Endodermal cell (in vitro differentiated cells): ENCODE data around the gene LYPD5. TPM values are rescaled to one million over a fixed set of nuclear protein-coding genes. Genes with fewer than 3 reads are reported as not detected.

Source experiments
- DNase-seq: peaks from one replicate; pipeline ENCODE4 v3.0.0-alpha.2; 2017
- H3K27ac ChIP-seq: 2 replicates; pipeline ENCODE4 v1.5.1; 2013; ENCODE audit warnings: mild to moderate bottlenecking, low read depth, low read length, moderate library complexity
- H3K27me3 ChIP-seq: 2 replicates; pipeline ENCODE4 v1.6.1; 2013; ENCODE audit warnings: mild to moderate bottlenecking, low read length, moderate library complexity; ENCODE audit not compliant: insufficient read depth, control insufficient read depth, poor library complexity, severe bottlenecking
- H3K36me3 ChIP-seq: 2 replicates; pipeline ENCODE4 v1.7.0; 2013; ENCODE audit warnings: mild to moderate bottlenecking, low read length, moderate library complexity; ENCODE audit not compliant: control insufficient read depth, insufficient read depth
- H3K4me1 ChIP-seq: one replicate; pipeline ENCODE4 v1.7.0; 2013; ENCODE audit warnings: low read length; ENCODE audit not compliant: control insufficient read depth, insufficient read depth
- H3K4me3 ChIP-seq: 2 replicates; pipeline ENCODE4 v1.5.1; 2013; ENCODE audit warnings: mild to moderate bottlenecking, low read length, moderate library complexity
- H3K9ac ChIP-seq: 2 replicates; pipeline ENCODE4 v1.6.1; 2013; ENCODE audit warnings: mild to moderate bottlenecking, low read length, moderate library complexity; ENCODE audit not compliant: poor library complexity, severe bottlenecking; ENCODE audit errors: extremely low read depth
- H3K9me3 ChIP-seq: 2 replicates; pipeline ENCODE4 v1.6.1; 2013; ENCODE audit warnings: mild to moderate bottlenecking, low read length, moderate library complexity; ENCODE audit not compliant: control insufficient read depth
- H3K27ac Mint-ChIP-seq: 2 replicates; pipeline ENCODE4 v1.8.0; 2020; ENCODE audit warnings: mixed read lengths
- H3K27me3 Mint-ChIP-seq: 2 replicates; pipeline ENCODE4 v1.8.0; 2021; ENCODE audit warnings: mild to moderate bottlenecking, mixed read lengths; ENCODE audit not compliant: insufficient read depth
- H3K36me3 Mint-ChIP-seq: 2 replicates; pipeline ENCODE4 v1.8.0; 2020; ENCODE audit warnings: low read depth, mixed read lengths
- H3K4me1 Mint-ChIP-seq: 2 replicates; pipeline ENCODE4 v1.8.0; 2020; ENCODE audit warnings: mixed read lengths
- H3K4me3 Mint-ChIP-seq: 2 replicates; pipeline ENCODE4 v1.8.0; 2020; ENCODE audit warnings: mild to moderate bottlenecking, moderate library complexity, mixed read lengths
- H3K9me3 Mint-ChIP-seq: 2 replicates; pipeline ENCODE4 v1.8.0; 2020; ENCODE audit warnings: mild to moderate bottlenecking, mixed read lengths
- WGBS, 2 experiments: methylation state at CpG; one replicate each; pipeline versions ENCODE4 v1.1.5 to v1.1.7; 2013; ENCODE audit warnings: missing lambda C conversion rate in 2 of 2, mixed read lengths in 1 of 2; ENCODE audit not compliant: insufficient coverage in 1 of 2, insufficient read length in 1 of 2; 5-methylcytosine and 5-hydroxymethylcytosine counted together
- total RNA-seq, 2 donors: library from RNA; stranded (reverse); fragmentation: NEBNext Ultra II Directional in 1 of 2; extraction: Animal tissue kit (Norgen Biotek cat#: 25700) in 1 of 2; gene quantifications; 2 replicates in 1 of 2; 3 replicates in 1 of 2; pipeline ENCODE4 v1.2.1, GENCODE V29; 2021
- TF ChIP-seq, protein P1 (sequence below): fragments of 200-600 bp; sonication (generic); conservative IDR thresholded peaks from 2 replicates; pipeline ENCODE4 v1.5.0; 2021; ENCODE audit warnings: antibody characterized with exemption, mild to moderate bottlenecking

Gene LYPD5
- total RNA-seq, 2 donors from 2014 or later, result 0.11 TPM; not detected in 1

DNA sequence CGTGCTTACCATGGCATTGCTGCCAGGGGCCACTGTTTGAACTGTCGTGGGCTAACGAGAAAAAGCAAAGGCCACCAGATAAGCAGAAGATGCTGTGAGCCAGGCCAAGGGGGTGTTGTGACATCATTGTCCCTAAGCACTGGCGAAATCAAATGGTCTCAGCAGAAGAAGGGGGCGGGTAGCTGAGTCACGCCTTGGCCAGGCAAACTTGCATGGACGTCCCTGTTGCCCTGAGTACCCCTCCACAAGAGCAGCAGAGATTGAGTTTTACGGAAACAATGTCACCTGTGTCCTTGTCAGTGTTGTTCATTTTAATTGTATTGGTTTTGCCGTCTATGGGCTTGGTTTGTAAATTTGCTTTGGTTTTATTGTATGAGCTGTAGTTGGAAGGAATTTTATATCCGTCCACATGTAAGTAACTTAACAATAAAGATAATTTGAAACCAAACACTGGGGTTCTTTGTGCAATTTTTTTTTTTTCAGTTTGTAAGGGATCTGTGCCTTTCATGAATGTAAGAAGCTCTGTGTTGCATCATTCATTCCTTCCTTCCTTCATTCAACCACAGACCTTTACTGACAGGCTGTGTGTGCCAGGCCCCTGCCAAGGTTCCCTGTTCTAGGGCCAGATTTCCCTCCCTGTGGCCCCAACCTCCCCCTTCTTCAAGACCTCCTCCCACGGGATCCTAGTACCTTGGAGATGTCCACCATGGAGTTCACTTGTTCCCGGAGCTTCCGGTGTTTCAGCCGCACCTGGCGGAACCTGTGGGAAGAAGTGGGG is 33.8 kb downstream of the LYPD5 start:
- Histone ChIP-seq H3K36me3 (no peaks in the 10 kb centered on the region), H3K9me3 (no peaks in the 10 kb centered on the region), H3K9ac (no peak overlapping the region), H3K27ac (no peak overlapping the region), H3K27me3 (peaks cover 25% of the 10 kb centered on the region), H3K4me3 (no peak overlapping the region), H3K4me1 (peaks cover 3% of the 10 kb centered on the region)
- no peaks in the 10 kb centered on the region for H3K9me3 Mint-ChIP-seq
- no peak overlapping the region for H3K27ac Mint-ChIP-seq
- TF ChIP-seq, protein P1, sequence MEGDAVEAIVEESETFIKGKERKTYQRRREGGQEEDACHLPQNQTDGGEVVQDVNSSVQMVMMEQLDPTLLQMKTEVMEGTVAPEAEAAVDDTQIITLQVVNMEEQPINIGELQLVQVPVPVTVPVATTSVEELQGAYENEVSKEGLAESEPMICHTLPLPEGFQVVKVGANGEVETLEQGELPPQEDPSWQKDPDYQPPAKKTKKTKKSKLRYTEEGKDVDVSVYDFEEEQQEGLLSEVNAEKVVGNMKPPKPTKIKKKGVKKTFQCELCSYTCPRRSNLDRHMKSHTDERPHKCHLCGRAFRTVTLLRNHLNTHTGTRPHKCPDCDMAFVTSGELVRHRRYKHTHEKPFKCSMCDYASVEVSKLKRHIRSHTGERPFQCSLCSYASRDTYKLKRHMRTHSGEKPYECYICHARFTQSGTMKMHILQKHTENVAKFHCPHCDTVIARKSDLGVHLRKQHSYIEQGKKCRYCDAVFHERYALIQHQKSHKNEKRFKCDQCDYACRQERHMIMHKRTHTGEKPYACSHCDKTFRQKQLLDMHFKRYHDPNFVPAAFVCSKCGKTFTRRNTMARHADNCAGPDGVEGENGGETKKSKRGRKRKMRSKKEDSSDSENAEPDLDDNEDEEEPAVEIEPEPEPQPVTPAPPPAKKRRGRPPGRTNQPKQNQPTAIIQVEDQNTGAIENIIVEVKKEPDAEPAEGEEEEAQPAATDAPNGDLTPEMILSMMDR, result no peak
- no peaks in the 10 kb centered on the region for H3K4me1 Mint-ChIP-seq
- 89% methylated on average over 8 to 14 of the region's 15 CpGs for WGBS, 2 experiments
- H3K4me3 Mint-ChIP-seq, result no peak overlapping the region
- peaks cover 53% of the 10 kb centered on the region for H3K27me3 Mint-ChIP-seq
- no peak for DNase-seq
- no peaks in the 10 kb centered on the region for H3K36me3 Mint-ChIP-seq

DNA sequence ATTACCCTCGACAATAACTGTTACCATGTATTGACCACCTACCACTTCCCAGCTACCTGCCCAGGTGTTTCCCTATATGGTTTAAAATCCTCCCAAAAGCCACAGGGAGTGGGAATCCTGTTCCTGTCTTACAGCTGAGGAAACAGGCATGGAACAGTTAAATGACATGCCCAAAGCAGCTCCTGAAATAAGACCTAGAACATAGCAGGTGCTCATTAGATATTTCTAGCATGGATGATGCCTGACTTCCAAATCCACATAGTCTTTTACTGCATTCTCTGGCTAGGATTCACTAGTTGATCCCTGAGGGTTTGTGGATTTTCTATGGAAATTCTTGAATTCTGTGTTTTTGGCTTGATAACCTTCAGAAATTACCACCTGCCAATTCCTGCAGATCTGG is 34.4 kb downstream of the LYPD5 start:
- H3K36me3 Mint-ChIP-seq, result no peaks in the 10 kb centered on the region
- DNase-seq, result no peak
- H3K4me1 Mint-ChIP-seq, result no peaks in the 10 kb centered on the region
- no peak overlapping the region for H3K4me3 ChIP-seq
- no peaks in the 10 kb centered on the region for H3K4me1 ChIP-seq
- peaks cover 47% of the 10 kb centered on the region for H3K27me3 Mint-ChIP-seq
- H3K9ac ChIP-seq, result no peak overlapping the region
- TF ChIP-seq, protein P1, result no peak
- 96 to 100% methylated on average over 1 of the region's 1 CpG for WGBS, 2 experiments
- H3K9me3 Mint-ChIP-seq, result no peaks in the 10 kb centered on the region
- H3K27me3 ChIP-seq, result peaks cover 19% of the 10 kb centered on the region
- H3K4me3 Mint-ChIP-seq, result no peak overlapping the region
- H3K27ac ChIP-seq, result no peak overlapping the region
- H3K9me3 ChIP-seq, result no peaks in the 10 kb centered on the region
- H3K36me3 ChIP-seq, result no peaks in the 10 kb centered on the region
- H3K27ac Mint-ChIP-seq, result no peak overlapping the region

DNA sequence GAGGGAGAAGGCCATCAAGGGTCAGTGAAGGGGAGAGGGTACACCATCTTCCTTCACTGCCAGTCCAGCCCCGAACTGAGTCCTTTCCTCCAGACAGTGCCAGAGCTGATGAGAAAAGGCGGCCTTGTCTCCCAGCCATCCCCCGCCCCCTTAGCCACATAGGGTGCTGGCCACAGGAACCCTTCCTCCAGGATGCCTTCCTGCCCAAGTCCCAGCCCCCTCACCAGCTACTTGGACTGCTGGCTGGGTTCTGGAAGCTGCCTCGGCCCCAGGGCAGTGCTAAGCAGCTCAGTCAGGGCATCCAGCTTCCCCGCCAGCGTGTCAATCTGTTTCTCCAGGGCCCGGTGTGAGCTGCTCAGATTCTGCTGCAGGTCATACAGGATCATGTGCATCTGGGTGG is 34.9 kb downstream of the LYPD5 start:
- H3K27me3 Mint-ChIP-seq, result peaks cover 44% of the 10 kb centered on the region
- no peak for DNase-seq
- no peaks in the 10 kb centered on the region for H3K36me3 ChIP-seq

More for the DNA sequence above, 34.9 kb downstream of the LYPD5 start:
- Histone ChIP-seq H3K4me1 (no peaks in the 10 kb centered on the region), H3K27me3 (peaks cover 14% of the 10 kb centered on the region), H3K9me3 (no peaks in the 10 kb centered on the region), H3K4me3 (no peak overlapping the region), H3K9ac (no peak overlapping the region), H3K27ac (no peak overlapping the region)
- H3K4me1 Mint-ChIP-seq, result no peaks in the 10 kb centered on the region
- 92 to 100% methylated on average over 3 to 7 of the region's 7 CpGs for WGBS, 2 experiments
- H3K27ac Mint-ChIP-seq, result no peak overlapping the region
- H3K4me3 Mint-ChIP-seq, result no peak overlapping the region
- TF ChIP-seq, protein P1, result no peak
- H3K9me3 Mint-ChIP-seq, result no peaks in the 10 kb centered on the region
- no peaks in the 10 kb centered on the region for H3K36me3 Mint-ChIP-seq
